ENCODE data around the gene CCND3.

- no peak for TF ChIP-seq EZH2phosphoT487 (IDR thresholded peaks at IDR 0.05; ENCODE audit: borderline replicate concordance)
- peak; percentile 71 to 94 (median 89) for TF ChIP-seq CTCF (IDR thresholded peaks at IDR 0.05 in 2 of 3, conservative IDR thresholded peaks at IDR 0.05 in 1 of 3; ENCODE audit: borderline replicate concordance in 1 of 3, insufficient read depth in 1 of 3, low read depth in 2 of 3, low read length in 2 of 3)
These were observed 20.5 kb downstream of the CCND3 start, which contains the start of the genes BYSL and MED20 for GRCh38 chr6:41920921-41921711.

Measured in HCT116 (cell line).